DMS 273 (cell line): Measurements from ENCODE around the gene TSEN2.

ENCODE experiments used
- DNase-seq: peaks from one replicate; lab custom pipeline; 2025; ENCODE audit not compliant: unreplicated experiment; lab: John Stamatoyannopoulos, UW

TSEN2 gene

DNA sequence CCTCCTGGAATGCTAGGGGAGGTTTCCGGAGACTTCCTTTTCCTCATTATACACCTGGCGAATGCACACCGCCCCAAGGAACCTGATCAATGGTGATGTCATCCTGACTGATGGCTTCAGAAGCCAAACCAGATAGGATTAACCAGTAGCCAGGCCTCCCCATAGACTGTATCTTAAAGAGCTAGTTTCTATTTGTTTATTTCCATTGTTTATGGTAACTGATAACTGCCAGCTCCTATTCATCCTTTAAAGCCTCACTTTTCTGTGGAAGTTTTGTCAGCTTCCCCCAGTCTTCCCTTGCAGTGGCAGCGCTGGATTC is 61.2 kb downstream of the TSEN2 start, which contains the start of gene MKRN2OS:
MKRN2OS (minus strand) TSS at position 27 of the 319 bp plus-strand sequence. CDS start 35 bp downstream, outside the sequence.
- DNase-seq, result no peak

DNA sequence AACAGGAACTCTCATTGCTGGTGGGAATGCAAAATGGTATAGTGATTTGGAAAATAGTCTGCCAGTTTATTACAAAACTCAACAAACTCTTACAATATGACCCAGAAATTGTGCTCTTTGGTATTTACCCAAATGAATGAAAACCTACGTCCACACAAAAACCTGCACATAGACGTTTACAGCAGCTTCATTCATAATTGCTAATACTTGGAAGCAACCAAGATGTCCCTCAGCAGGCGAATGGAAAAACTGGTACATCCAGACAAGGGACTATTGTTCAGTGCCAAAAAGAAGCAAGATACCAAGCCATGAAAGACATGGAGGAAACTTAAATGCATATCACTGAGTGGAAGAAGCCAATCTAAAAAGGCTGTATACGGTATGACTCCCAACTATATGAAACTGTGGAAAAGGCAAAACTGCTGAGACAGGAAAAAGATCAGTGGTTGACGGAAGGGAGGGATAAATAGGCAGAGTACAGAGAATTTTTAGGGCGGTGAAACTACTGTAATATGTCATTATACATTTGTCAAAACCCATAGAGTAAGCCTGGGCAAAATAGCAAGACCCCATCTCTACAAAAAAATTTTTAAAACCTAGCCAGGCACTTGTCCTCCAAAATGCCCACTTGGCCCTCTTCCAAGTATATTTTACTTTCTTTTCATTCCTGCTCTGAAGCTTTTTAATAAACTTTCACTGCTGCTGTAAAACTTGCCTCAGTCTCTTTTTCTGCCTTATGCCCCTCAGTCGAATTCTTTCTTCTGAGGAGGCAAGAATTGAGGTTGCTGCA is 65.9 kb downstream of the TSEN2 start:
- no peak for DNase-seq

DNA sequence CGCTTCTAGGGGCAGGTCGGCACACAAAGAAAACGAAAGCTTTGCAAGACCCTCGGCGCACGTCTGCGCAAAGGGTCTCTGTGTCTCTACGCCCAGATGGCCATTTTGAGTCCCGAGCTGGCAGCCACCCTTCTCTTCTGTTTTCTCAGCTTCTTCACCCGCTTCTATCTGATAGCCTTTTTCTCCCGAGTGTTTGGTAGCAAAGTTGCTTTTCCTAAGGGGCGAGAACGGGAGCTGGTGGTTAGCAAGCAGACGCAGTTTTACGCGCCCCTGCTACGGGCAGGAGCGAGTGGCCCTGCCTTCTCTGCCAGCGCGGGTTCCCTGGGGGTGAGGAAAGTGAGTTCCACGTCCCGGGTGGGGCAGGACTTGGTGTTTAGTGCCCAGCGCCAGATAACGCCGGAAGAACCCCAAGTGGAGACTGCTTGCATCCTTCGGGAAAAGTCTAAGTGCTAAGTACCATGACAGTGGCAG is 69.7 kb downstream of the TSEN2 start:
- DNase-seq, result peak; percentile 78

DNA sequence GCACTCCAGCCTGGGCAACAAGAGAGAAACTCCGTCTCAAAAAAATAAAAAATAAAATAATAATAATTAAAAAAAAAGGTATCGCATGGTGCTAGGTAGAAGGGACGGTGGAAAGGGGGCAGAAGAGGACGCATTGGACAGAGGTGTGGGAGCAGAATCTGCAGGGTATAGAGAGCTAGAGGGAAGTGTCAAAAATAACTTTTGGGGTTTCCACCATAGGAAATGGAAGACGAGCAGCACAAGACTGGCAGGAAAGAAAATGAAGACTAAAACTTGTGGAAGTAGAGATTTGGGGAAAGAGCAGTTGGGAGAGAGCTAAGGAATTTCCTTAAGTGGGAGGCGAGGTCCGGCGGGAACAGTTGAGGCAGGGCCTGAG is 72.0 kb downstream of the TSEN2 start:
- DNase-seq, result no peak

DNA sequence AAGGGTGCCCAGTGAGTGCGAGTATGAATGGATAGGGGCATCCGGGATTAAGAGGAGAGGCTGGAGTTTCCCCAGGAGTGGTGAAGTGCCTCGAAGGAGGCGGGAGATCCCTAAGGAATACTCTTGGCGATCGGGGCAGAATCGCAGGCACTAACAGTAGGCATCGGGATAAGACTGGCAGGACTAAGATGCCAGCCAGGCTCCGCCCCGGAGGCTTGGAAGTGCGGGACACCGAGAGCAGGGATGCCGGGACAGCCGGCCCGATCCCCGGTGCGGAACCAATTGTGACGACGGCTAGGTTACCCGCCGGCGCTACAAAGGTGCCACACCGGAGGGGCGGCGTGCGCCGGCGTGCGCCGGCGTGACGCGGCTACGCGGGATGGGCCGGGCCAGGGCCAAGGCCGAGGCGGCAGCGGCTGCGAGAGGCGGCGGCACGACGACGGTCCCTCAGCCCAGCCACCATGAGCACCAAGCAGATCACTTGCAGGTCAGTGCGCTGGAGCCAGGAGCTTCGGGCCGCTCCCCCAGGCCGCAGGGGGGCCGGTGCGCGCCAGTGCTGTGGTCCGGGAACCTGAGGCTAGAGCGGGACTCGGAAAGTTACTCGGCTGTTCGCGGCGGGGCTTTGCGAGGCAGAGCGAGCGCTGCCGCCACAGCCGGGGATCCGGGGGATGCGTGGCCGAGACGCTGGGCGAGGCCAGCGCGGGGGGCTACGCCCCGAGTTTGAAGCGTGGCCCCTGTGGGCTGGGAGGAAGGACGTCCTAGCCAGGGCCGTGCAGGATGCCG is 72.6 kb downstream of the TSEN2 start, which contains the start of gene MKRN2:
MKRN2 (plus strand) TSS at position 398 of the 783 bp plus-strand sequence; CDS start at position 462, 64 bp downstream.
- peak; percentile 94 for DNase-seq

DNA sequence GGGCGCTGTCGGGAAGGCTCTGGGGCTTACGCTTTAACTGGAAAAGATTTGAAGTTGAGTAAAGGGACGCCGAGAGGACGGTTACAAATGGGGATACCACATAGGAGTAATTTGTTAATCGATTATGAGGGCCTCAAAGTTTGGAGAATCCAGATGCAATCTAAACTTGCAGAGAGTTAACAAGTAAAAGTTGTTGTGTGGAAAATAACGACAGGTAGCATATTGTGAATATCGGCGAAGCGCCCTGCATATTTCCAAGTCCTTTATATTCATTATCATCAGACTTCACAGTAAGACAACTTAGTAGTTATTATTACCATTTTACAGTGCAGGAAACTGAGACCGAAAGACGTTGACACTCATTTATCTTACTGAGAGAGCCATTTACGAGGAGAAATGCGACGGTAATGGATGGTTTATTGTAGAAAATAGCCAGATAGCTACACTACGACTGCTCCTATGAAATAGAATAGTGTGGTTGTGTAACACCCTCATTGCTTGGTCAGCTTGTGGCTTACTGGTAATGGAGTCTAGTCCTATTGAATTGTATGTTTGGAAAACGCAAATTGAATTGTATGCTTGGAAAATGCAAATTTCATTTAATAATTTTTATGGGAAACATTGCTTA is 73.3 kb downstream of the TSEN2 start:
- peak; percentile 14 for DNase-seq

DNA sequence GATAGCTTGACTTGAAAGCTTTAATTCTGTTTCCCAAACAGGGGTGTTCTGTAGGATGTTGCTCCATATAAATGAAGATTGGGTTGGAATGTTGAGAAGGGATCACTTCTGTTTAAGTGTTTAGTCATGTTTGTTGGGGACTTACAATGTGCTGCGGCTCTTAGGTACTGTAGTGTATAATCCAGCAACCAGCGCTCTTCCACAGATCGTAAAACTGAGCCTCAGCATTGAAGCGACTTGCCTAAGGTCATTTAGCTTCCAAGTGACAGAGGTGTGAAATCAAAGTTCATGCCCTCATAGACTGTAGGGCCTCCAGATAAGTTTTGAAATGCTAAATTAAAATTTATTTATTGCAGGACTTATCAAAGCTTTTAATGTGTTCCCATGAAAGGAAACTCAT is 74.4 kb downstream of the TSEN2 start:
- DNase-seq, result no peak

DNA sequence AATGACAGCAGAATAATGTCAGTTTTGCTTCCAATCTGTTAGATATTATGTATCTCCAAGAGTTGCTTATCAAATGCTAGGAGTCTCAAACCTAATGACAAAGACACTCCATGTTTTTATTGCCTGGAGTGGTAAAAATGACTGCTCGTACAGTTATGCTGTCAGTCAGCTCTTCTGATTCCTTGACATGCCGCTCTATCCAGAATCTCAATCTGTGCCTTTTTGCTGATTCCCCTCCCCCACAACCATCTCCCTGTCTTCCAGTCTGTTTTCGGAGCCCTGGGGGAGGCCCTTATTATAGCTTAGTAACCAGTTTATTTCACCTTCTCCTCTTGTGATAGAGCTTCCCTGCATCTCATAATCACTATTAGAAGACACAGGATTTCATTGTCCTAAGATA is 75.2 kb downstream of the TSEN2 start:
- peak; percentile 28 for DNase-seq

DNA sequence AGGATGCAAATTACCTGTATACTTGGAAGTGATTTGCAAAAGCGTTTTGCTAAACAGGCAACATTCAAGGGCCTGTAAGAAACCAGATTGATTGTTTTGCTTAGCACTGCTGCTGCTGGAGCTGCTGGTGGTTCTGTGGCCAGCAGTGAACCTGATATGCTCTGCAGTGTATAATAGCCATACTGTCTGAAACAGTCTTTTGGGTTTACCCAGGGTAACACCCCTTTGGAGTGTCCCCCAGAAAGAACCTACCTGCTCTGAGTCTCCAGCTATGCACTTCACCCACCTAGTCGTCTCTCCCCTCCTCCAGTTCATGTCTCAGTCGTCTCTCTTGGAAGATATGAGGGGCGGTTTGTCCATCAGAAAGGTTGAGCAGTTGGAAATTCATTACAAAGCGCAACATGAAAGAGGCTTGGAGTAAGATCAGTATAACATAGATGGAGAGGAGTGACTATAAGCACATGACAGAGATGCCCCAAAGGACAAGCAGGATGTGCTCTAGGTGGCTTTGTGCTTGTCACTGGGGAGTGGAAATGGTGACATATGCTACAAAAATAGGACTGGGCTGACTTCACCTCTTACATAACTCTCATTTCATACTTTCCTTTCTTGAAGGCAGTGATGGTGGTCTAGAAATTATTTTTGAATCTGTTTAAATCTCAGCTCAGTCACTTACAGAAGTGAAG is 76.4 kb downstream of the TSEN2 start:
- no peak for DNase-seq

DNA sequence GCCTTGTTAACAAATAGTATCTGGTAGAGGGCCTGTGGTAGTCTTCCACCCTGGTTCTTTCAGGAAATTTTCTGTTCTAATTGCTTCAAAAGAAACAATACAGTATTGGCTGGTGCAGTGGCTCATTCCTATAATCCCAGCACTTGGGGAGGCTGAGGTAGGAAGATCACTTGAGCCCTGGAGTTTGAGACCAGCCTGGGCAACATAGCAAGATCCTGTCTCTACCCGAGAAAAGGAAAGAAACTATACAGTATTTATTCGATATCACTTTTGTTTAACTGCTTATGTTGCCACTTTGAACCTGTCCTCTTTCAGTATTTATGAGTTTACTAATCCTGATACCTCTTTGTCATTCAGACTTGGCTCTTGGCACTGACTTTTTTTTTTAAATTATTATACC is 77.1 kb downstream of the TSEN2 start:
- no peak for DNase-seq

DNA sequence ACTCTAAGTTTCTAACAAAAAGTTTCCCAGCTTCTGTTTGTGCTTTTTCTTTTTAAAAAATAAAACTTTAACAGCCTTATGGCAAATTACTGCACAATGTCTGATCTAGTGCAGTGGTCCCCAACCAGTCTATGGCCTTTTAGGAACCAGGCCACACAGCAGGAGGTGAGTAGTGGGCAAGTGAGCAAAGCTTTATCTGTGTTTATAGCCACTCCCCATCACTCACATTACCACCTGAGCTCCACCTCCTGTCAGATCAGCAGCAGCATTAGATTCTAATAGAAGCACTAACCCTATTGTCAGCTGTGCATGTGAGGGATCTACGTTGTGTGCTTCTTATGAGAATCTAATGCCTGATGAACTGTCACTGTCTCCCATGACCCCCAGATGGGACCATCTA is 78.2 kb downstream of the TSEN2 start:
- DNase-seq, result no peak

DNA sequence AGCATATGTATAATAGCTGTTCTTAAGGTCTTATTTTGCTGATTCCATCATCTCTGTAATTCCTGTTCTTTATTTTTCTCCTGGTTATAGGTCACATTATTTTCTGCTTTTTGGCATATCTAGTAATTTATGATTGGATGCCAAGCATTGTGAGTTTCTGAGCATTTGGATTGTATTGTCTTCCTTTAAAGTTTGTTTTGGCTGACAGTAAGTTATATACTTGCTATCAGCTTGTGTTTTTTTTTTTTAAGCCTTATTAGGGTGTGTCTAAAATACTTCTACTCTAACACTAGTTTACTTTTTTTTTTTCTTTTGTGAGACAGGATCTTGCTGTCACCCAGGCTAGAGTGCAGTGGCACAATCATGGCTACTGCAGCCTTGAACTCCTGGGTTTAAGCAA is 82.7 kb downstream of the TSEN2 start:
- no peak for DNase-seq

DNA sequence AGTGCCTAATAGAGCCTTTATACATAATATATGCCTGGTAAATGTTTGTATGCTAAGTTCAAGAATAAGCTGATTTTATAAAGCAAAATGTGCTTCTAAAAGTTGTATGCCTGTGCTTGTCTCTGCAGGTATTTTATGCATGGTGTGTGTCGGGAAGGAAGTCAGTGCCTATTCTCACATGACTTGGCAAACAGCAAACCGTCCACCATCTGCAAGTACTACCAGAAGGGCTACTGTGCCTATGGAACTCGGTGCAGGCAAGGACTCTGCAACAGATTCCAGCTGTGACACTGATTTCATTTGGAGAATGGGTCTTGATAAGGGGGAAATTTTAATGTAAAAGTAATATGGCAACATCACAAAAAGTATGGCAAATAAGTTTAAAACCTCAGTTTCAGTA is 84.5 kb downstream of the TSEN2 start:
- DNase-seq, result peak; percentile 34

DNA sequence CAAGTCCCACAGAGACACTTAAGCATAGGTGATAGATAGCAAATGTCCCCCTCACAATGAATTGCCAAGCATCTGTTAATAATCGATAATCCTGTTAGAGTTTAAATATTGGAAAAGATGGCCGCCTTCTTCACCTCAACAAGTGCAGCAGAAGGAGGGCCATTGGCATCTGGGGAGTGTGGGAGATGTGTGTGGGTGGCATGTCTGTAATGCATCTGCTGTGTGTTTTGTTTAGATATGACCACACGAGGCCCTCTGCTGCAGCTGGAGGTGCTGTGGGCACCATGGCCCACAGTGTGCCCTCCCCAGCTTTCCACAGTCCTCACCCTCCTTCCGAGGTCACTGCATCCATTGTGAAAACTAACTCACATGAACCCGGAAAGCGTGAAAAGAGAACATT is 85.6 kb downstream of the TSEN2 start:
- no peak for DNase-seq

DNA sequence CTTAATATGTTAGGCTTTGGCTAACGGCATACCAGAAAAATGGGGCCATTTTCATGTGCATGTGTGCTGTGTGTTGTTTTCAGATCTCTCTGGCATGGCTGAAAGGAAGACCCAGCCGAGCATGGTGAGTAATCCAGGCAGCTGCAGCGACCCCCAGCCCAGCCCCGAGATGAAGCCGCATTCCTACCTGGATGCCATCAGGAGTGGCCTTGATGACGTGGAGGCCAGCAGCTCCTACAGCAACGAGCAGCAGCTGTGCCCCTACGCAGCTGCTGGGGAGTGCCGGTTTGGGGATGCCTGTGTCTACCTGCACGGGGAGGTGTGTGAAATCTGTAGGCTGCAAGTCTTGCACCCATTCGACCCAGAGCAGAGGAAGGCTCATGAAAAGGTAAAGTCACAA is 87.7 kb downstream of the TSEN2 start:
- DNase-seq, result no peak

DNA sequence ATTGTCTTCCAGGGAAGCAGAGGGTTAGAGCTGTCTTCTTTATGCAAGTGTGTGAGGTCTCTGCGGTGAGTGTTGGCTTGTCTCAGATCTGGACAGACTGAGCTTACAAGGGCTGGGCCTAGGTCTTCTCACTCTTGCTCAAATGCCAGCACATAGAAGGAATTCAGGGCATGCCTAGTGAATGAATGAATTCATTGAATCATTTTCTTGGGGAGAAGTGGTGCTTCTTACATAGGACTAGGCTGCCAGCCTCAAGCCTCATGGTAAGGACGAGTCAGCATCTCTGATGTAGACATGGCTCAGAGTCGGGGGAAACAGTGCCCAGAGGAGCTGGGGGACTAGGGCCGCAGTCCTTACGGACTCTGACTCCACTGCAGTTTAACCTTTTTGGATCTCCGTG is 89.9 kb downstream of the TSEN2 start:
- DNase-seq, result no peak

DNA sequence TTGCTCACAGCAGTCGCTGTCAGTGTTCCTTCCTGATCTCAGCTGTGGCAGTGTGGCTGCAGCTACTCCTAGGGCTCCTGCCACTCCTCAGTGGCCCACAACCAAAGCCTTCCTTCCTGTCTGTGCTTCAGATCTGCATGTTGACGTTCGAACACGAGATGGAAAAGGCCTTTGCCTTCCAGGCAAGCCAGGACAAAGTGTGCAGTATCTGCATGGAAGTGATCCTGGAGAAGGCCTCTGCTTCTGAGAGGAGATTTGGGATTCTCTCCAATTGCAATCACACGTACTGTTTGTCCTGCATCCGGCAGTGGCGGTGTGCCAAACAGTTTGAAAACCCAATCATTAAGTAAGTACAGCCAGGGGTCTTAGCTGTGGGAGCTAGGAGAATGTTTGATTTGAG is 90.4 kb downstream of the TSEN2 start:
- DNase-seq, result no peak

DNA sequence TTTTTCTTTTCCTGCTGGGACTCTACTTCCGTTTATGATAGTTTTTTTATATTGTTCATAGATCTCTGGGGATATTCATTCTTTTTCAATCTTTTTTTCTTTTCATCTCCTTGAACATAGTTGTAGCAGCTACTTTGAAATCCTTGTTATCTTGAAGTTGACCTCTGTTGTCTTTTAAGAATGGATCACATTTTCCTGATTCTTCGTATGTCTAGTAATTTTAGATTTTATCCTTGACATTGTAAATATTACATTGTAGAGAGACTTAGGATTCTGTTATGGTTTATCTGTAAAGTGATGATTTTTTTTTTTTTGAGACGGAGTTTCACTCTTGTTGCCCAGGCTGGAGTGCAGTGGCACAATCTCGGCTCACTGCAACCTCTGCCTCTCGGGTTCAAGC is 93.1 kb downstream of the TSEN2 start:
- DNase-seq, result no peak

DNA sequence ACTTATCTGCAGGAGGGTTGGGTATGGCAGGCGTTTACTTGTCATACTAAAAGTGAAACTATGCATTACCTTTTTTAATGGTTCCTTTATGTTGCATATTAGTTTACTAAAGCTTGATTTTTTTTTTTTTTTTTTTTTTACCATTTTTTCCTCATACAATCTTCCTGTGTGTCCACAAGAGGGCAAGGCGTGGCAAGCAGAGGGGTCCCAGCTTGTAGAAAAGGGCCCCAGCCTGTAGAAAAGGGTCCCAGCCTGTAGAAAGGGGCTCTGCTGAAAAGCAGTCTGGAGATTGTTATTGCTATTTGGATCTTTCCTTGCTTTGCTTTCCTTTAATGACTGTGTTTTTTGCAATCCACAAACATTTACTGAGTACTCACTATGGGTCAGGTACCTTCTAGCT is 94.5 kb downstream of the TSEN2 start:
- DNase-seq, result no peak

DNA sequence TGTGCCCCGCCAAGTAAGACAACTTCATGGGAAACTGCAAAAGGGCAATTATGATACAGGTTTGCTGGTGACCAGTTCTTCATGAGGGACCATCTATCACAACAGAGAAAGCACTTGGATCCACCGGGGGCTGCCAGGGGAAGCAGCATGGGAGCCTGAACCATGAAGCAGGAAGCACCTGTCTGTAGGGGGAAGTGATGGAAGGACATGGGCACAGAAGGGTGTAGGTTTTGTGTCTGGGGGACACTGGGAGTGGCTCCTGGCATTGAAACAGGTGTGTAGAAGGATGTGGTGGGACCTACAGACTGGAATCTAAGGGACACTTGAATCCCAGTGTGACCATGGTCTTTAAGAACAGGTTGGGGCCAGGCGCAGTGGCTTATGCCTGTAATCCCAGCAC is 95.2 kb downstream of the TSEN2 start:
- DNase-seq, result no peak

DNA sequence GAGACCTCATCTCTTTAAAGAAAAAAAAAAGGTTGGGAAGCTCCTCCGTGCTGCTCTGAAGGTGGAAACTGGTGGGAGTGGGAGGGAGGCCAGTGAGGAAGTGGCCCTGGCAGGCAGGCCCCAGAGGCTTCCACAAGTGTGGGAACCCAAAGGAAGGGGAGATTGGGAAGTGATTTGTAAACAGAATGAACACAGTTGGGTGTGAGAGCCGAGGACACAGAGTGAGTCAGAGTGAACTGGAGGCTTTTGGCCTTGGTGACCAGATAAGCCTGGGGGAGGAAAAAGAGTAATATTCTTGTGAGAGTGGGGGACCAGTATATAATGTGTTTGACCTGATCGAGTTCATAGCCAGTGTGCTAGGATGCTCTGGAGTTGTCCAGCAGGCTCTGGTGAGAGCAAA is 95.6 kb downstream of the TSEN2 start:
- no peak for DNase-seq
